Activated naive CD4-positive, alpha-beta T cell treated with anti-CD3 and anti-CD28 coated beads, Interleukin-2, amount 50 U/mL, for 72 hours (primary cell): ENCODE measurements around the gene PARVA. TPM values are rescaled to one million over a fixed set of nuclear protein-coding genes. Genes with fewer than 3 reads are reported as not detected.

Source experiments
- ATAC-seq, 2 donors: fragments of 150-1000 bp; cut with Tn5 transposase; 2 replicates each; pipeline ENCODE4 v1.10.0; 2021; ENCODE audit warnings: mild to moderate bottlenecking in 2 of 2, moderate library complexity in 2 of 2
- DNase-seq, 2 donors: peaks; one replicate each; pipeline ENCODE4 v3.0.0; 2021 to 2022; ENCODE audit warnings: low spot score in 2 of 2
- H3K27ac Mint-ChIP-seq, 2 donors: one replicate each; pipeline ENCODE4 v1.8.0; 2022; ENCODE audit warnings: mild to moderate bottlenecking in 2 of 2, mixed read lengths in 2 of 2
- H3K36me3 Mint-ChIP-seq, 2 donors: one replicate each; pipeline ENCODE4 v1.8.0; 2022; ENCODE audit warnings: mixed read lengths in 2 of 2
- H3K9me3 Mint-ChIP-seq, 2 donors: one replicate each; pipeline ENCODE4 v1.8.0; 2022; ENCODE audit warnings: mixed read lengths in 2 of 2
- total RNA-seq, 2 donors: library from RNA; stranded (reverse); gene quantifications; one replicate each; pipeline ENCODE4 v1.2.3, GENCODE V29; 2022

Gene PARVA
- total RNA-seq, 2 donors from 2014 or later: 0.20 TPM; not detected in 1

DNA sequence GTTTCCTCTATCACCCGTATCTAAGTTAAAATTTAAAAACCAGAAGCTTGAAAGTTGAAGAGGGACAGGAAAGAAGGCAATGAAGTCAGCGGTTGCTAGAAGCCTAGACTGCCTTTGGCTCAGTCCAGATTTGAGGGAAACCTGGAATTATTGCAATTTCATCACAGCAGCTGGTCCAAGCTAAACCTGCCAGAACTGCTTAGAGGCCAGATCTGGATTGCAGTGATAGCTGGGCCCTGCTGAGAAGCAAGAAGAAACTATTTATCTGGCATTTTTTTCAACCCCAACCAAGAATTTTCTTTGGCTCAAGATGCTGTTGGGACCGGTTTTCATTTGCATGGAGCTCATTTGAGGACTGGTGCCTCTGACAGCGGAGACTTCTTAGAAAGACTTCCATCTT is 175.3 kb downstream of the PARVA start:
- Mint-ChIP-seq H3K36me3 (no peaks in the 10 kb centered on the region), H3K27ac (no peak overlapping the region), H3K9me3 (no peaks in the 10 kb centered on the region)
- DNase-seq (no peak), ATAC-seq (no peak)

DNA sequence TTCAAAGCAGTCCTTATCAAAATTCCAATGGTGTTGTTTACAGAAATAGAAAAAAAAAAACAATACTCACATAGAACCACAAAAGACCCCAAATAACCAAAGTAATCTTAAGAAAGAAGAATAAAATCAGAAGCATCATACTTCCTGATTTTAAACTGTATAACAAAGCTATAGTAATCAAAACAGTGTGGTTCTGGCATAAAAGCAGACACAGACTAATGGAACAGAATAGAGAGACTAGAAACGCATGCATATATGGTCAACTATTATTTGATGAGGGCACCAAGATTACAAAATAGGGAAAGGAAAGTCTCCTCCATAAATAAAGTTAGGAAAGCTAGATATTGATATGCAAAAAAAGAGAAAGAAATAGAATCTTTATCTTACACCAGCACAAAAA is 176.8 kb downstream of the PARVA start:
- Mint-ChIP-seq H3K27ac (no peak overlapping the region), H3K9me3 (no peaks in the 10 kb centered on the region), H3K36me3 (no peaks in the 10 kb centered on the region)
- DNase-seq (no peak), ATAC-seq (no peak)

DNA sequence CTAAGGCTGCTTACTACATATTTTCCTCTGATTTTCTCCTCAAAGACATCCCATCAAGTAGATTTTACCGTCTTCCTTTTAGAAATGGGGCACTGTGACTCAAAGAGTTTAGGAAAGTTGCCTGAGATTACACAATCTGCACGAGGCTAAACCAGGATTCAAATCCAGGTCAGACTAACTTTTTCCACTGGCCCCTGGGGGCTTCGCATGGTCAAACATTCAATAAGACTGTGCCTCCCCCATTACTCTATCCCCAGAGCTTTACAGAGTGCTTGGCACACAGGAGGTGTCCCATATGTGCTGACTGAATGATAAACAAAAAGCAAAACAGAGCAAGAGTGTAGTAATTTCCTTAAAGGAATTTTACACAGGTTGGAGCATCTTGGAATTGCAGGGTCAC is 178.8 kb downstream of the PARVA start:
- H3K36me3 Mint-ChIP-seq: no peaks in the 10 kb centered on the region
- no peaks in the 10 kb centered on the region for H3K9me3 Mint-ChIP-seq
- no peak for ATAC-seq
- DNase-seq: no peak
- no peak overlapping the region for H3K27ac Mint-ChIP-seq

DNA sequence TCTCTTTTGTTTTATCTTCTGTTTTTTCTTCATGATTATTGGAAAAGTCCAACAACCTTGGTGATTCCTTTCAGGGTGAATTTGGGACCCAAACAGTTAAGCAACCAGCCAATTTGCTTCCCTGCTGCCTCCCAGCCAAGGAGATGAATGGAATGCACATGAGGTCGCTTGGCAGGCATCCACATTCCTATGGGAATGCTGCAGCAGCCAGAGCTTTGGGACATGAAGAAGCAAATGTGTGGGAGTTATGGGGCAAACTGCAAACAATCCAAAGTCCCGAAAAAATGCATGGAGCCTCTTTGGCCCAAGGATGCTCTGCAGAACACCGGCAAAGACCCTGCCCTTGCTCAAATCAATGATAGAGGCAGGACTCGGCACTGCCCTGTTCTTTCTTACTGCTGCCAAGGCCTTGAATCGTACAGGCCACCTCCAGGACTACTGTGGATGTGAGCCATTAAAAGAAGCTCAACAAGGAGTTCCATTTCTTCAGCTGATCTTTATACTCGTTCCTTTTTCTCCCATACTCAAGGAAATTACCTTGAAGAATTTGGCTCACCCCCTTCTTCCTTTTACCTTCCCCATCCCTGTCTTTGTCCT is 179.5 kb downstream of the PARVA start:
- no peaks in the 10 kb centered on the region for H3K36me3 Mint-ChIP-seq
- no peak overlapping the region for H3K27ac Mint-ChIP-seq
- DNase-seq (no peak), ATAC-seq (no peak)
- no peaks in the 10 kb centered on the region for H3K9me3 Mint-ChIP-seq

DNA sequence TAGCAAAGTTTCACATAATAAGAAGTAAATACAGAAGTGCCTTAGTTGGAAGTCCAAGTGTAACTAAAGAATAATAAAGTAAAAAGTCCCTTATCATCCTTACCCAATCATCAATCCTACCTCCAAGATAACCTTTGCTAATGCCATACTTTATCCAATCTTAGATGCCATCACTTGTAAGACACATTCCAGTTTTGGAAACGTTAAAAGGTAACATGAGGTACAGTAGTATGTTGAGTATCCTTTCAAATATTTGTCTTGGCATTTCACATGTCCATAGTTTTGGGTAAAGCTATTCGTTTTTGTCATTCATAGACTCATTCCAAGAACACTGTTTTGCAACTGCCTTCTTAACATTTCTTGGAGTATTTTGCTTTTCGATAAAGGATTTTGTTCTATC is 181.6 kb downstream of the PARVA start:
- Mint-ChIP-seq H3K9me3 (no peaks in the 10 kb centered on the region), H3K27ac (no peak overlapping the region), H3K36me3 (no peaks in the 10 kb centered on the region)
- DNase-seq: no peak
- ATAC-seq: no peak

DNA sequence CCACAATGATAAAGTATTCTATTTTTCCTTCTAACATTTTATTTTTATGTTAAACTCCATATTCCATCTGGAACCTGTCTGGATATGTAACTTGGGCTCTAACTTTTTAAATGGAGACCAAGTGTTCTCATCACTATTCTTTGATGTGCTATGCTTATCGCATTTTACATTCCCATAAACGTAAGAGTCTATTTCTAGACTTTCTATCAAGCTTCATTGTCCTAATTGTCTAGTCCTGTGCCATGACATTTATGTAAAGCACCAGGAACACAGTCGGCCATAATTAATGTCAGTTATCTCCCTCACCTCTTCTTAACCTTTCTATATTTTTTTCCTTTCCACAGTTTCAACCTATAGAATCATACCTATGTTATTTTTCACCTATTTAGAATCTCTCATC is 183.0 kb downstream of the PARVA start:
- ATAC-seq (no peak), DNase-seq (no peak)
- Mint-ChIP-seq H3K9me3 (no peaks in the 10 kb centered on the region), H3K27ac (no peak overlapping the region), H3K36me3 (no peaks in the 10 kb centered on the region)

DNA sequence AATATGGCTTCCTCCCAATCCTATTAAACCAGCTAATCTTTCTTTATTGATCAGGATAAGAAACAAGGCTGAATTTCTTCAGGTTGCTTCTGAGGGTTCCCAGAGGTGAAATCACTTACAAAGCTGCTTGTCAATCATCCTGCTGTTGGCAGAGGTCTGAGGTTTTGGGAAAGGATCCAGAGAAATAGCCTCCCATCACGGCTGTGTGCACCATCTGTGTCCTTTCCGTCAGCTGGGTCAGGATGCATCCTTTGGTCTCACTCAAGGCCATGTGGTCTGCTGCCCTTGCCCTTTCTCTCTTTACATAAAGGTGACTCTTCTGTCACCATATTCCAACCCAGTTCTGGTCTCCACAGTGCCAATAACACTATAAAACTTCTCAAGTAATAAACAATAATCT is 183.5 kb downstream of the PARVA start:
- Mint-ChIP-seq H3K9me3 (no peaks in the 10 kb centered on the region), H3K36me3 (no peaks in the 10 kb centered on the region), H3K27ac (no peak overlapping the region)
- DNase-seq (no peak), ATAC-seq (no peak)

DNA sequence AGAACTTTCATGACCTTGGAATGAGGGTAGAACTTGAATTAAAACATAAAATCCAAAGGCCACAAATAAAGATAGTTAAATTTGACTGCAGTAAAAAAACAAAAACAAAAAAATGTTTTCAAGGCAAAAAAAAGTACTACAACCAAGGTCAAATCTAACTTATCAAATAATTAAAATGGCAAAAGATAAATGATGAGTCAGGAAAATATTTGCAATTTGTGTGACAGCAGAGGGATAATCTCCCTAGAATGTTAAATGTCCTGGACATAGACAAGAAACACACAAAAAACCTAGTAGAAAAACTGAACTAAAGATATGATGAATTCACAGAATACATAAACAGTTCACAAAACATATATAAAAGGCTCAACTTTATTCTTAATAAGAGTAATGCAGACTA is 186.6 kb downstream of the PARVA start:
- DNase-seq: no peak
- peaks cover 0 to 4% of the 10 kb centered on the region in 2 donors for H3K36me3 Mint-ChIP-seq
- no peak overlapping the region for H3K27ac Mint-ChIP-seq
- no peaks in the 10 kb centered on the region for H3K9me3 Mint-ChIP-seq
- ATAC-seq: no peak

DNA sequence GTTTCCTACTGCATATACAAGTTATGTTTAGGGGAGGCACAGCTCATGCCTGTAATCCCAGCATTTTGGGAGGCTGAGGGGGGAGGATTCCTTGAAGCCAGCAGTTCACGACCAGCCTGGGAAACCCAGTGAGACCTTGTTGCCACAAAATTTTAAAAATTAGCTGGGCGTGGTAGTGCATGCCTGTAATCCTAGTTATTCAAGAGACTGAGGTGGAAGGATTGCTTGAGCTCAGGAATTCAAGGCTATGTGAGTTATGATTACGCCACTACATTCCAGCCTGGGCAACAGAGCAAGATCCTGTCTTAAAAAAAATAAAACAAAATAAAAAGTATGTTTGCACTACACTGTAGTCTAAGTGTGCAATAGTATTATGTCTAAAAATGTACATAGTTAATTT is 188.0 kb downstream of the PARVA start:
- Mint-ChIP-seq H3K9me3 (no peaks in the 10 kb centered on the region), H3K27ac (no peak overlapping the region), H3K36me3 (peaks cover 0 to 4% of the 10 kb centered on the region in 2 donors)
- ATAC-seq: no peak
- DNase-seq: no peak

DNA sequence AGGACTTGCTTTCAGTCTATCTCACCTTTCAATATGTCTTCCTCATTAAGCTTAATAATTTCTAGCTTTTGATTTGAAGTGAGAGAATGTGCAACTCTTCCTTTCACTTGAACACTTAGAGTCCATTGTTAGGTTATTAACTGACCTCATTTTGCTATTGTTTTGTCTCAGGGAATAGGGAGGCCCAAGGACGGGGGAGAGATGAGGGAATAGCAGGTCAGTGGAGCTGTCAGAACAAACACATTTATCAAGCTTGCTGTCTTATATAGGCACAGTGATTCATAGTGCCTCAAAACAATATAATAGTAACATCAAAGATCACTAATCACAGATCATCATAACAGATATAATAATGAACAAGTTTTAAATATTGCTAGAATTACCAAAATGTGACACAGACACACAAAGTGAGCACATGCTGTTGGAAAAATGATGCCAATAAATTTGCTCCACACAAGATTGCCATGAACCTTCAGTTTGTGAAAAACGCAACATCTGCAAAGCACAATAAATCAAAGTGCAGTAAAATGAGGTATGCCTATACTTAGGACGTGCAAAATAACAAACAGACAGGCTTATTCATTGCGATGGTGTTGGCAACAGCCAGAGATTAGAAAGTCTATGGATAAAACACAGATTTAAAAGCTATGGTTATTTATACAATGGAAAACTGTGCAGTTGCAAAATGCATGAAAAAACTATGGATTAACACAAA is 190.5 kb downstream of the PARVA start:
- peaks cover 0 to 4% of the 10 kb centered on the region in 2 donors for H3K36me3 Mint-ChIP-seq
- no peaks in the 10 kb centered on the region for H3K9me3 Mint-ChIP-seq
- DNase-seq (no peak), ATAC-seq (no peak)
- H3K27ac Mint-ChIP-seq: no peak overlapping the region

DNA sequence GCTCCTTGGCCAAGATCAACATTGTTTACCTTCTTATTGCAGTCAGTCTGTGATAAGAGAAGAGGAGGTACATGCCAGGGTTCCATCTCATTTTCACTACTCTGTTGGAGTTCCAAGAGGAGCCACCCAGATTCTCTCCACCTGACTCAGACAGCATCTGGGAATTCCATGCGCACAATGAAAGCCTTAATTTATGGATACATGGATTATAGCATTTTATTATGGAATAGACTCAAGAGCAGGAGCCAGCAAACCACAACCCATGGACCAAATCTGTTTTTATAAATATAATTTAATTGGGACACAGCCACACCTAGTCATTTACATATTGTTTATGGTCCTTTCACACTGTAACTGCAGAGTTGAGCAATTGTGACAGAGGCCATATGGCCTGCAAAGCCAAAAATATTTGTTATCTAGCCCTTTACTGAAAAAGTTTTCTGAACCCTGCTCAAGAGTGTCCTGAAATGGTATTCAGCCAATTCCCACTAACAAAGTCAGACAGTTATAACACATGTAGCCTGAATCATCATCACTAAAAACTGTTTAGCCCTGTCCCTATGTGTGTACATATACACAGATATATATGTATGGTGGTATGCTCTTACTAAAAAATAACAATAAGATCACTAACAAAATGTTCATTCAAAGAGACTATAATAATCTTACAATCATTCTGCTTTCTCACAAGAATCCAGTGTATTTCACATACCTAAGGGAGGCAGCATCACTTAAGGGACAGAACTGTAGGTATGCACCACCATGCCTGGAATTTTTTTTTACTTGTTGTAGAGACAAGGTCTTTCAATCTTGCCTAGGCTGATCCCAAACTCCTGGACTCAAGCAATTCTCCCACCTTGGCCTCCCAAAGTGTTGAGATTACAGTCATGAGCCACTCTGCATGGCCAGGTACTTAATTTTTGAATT is 192.4 kb downstream of the PARVA start:
- Mint-ChIP-seq H3K36me3 (peaks cover 0 to 4% of the 10 kb centered on the region in 2 donors), H3K9me3 (peaks cover 3% of the 10 kb centered on the region in 2 donors), H3K27ac (no peak overlapping the region)
- no peak for ATAC-seq
- no peak for DNase-seq

DNA sequence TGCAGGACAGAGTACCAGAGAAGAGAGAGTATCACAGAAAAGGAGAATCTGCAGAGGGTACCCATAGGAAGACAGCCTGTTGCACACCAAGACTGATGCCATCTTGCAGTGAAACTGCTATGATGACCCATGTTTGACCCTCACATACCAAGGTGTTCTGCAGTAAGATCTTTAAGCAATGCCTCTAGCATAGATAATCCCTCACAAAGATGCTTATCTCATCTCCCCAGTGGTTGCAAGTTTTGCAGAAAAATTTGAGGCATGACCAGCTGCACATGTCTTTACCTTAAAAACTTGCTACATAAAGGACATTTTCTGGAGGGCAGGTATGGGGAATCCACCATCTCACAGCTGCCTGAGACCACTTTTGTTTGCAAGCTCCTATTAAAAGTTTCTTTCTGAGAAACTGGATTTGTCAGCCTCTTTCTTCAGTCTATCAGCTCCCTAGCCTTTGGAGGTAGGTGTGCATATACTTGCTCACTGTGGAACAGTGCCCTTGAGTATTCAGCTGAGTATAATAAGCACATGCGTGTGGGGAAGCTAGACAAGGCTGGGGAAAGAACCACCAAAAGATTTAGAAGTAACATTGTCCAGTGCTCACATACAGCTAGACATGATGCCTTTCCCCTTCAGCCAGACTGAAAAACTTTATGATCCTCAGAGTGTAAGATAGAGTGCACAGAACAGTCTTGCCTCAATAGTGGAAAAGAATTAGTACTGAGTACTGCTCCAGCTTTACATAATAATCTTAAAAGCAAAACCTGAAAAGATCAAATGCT is 196.5 kb downstream of the PARVA start:
- DNase-seq: no peak
- Mint-ChIP-seq H3K36me3 (no peaks in the 10 kb centered on the region), H3K9me3 (peaks cover 4 to 5% of the 10 kb centered on the region in 2 donors), H3K27ac (no peak overlapping the region)
- ATAC-seq: no peak

DNA sequence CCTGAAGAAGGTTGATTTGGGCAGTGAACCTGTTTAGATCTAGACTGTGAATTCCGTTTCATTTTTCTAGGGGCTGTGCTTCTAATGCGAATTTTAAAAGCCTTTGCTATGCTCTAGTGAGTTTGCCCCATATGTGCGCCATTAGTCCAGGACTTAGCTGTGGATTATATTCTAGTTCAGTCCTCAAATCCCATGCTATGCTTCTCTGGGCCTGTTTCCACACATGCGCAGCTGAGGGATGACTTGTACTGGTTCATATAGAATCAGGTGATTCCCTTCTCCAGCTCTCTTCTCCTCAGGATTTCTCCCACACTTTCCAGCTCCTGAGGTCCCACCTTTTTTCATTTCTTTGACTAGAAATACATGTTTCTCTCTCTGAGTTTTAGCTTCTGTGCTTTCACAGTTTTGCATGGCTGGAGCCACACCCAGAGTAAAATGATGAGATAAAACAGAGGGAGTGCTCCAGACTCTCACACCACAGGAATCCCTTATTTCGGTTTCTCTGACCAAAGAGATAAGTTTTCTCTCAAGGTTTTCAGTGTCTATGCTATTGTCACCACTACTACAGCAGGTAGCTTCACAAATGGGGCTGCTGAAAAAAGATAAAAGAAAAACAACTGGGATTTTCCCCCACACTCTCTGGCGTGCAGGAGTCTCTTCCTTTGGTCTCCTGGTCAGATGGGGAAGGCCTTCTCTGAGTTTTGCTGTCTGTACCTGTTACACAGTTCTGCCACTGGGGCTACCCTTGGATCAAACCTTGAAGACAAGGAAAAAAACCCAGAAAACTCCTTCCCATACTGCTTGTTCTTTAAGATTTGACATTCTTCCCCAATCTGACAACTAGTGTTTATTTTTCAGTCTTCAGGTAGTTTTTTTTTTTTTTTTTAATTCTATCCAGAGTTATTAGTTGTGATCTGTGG is 200.6 kb downstream of the PARVA start:
- no peak overlapping the region for H3K27ac Mint-ChIP-seq
- no peak for ATAC-seq
- peaks cover 4 to 5% of the 10 kb centered on the region in 2 donors for H3K9me3 Mint-ChIP-seq
- no peak for DNase-seq
- no peaks in the 10 kb centered on the region for H3K36me3 Mint-ChIP-seq

DNA sequence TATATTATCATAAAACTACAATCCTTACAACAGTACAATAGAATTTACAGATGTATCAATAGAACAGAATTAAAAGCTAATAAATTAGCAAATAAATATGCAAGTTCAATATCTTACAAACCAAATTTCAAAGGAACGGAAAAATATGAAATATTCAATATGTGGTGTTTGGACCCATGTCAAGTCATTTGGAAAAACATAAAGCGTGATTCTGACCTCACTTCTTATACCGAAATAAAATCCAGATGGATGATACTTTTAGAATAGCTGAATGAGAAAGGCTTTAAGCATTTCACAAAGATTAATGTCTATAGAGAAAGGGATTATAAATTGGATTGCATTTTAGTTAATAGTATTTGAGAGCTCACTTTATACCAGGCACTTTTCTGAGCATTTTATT is 204.0 kb downstream of the PARVA start:
- DNase-seq (no peak), ATAC-seq (no peak)
- no peaks in the 10 kb centered on the region for H3K9me3 Mint-ChIP-seq
- no peak overlapping the region for H3K27ac Mint-ChIP-seq
- H3K36me3 Mint-ChIP-seq: no peaks in the 10 kb centered on the region

DNA sequence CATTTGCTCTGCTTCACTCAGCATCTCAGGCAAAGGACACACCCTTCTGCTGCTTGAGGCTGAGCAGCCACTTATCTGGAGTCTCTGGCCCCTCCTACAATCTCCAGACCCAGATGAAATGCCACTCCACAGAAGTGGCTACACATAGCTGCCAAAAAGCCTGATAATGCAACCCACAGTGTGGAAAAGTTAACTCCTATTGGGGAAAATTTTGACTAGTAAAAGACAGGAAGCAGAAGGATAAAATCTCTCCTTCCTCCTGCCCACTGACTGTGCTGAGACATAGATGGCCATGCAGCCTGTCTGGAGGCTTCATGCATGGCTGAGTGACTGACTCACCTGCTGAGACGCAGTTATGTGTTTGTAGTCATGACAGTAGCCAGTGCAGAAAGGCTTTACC is 204.6 kb downstream of the PARVA start:
- Mint-ChIP-seq H3K36me3 (no peaks in the 10 kb centered on the region), H3K27ac (no peak overlapping the region), H3K9me3 (no peaks in the 10 kb centered on the region)
- ATAC-seq: no peak
- no peak for DNase-seq
